ENCODE results near the gene CDH4.
"Not testable (repeated sequence)": the region's sequence is repeated elsewhere in the genome, so short reads cannot be mapped to it uniquely, and the experiment has no call there.

Gene CDH4

DNA sequence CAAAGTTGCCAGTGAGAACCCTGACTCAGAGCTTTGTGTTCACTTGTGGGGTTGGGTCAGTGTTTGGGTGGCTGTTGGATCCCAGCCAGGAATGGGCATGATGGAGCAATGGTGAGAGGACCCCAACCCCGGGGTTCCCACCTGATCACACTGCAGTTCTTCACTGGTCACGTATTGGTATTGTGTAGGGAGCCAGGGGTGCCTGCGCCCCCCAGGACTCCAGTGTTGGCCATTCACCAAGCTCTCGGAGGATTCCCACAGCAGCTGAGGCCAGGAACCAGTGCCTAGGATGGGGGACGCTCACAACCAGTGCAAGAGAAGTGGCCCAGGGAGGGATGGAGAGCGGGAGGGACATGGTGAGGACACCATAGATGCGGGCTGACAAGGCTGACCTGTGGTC is 207.2 kb downstream of the CDH4 start:
- no peak for DNase-seq (ENCODE audit: low spot score)

DNA sequence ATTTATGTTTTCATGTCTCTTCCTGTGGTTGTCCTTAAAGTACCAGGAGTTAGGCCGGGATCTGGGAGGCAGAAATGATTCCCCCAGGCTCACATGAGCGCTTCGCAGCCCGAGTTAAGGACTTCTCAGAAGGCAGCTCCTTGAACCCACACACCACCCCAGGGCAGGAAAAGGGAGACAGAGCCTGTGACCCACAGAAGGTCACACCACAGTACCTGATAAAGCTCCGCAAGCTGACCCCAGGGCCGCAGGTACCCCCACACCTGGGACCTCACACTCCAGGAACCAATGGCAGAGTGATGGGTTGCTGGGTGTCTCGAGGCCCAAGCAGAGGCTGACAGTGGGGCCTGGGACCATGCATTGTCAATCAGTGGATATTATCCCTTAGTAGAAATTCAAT is 207.6 kb downstream of the CDH4 start:
- no peak for DNase-seq (ENCODE audit: low spot score)

DNA sequence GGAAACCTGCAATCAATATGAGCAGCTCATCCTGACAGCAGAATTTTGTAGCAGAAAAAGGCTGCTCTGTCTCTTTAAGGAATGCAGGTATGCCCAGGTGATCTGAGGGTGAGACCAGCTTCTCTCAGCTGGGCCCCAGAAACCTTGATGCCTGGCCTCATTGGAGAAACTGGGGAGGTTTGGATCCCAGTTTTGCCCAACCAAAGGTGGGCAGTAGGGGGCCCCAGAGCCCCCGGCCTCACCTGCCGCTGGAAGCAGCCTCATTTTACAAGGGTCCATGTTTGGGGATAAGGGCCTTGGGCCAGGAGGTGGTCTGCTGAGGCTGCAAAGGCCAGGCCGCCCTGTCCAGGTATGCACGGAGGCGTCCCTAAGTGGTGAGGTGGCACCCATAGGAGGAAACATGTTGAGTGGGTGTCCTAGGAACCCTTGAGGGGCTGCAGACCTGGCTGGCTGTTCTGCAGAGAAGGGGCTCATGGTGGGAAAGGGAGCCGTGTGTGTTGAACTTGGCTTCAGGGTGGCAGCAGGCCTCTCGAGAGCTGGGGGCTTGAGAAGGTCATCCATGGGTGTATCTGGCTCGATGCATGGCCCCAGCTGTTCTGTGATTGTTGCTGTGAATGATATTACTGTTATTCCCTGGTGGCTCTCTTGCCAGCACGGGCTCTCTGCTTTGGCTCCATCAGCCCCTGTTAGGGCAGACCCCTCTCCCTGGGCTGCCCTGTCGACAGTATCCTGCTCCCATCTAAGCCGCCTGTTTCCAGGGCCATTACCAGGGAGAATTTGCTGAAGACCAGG is 208.4 kb downstream of the CDH4 start:
- DNase-seq (ENCODE audit: low spot score): peak; percentile 48

DNA sequence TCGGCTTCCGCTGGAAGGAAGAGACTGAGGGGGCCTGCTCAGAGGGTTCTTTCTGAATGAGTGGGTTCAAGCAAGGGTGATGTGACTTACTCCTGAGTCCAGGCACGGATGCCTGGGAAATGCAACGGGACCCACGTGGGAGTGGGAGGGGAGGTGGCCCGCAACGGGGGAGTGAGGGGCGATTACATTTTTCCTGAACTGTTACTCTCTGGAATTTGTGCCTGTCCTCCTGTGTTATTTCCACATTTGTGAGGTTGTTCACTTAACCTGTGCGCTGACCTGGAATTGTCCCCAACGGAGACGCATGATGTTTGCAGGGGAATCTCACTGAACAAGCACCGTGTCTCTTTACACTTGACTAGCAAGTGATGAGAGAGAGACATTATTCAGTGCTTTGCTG is 209.4 kb downstream of the CDH4 start:
- no peak for DNase-seq (ENCODE audit: low spot score)

DNA sequence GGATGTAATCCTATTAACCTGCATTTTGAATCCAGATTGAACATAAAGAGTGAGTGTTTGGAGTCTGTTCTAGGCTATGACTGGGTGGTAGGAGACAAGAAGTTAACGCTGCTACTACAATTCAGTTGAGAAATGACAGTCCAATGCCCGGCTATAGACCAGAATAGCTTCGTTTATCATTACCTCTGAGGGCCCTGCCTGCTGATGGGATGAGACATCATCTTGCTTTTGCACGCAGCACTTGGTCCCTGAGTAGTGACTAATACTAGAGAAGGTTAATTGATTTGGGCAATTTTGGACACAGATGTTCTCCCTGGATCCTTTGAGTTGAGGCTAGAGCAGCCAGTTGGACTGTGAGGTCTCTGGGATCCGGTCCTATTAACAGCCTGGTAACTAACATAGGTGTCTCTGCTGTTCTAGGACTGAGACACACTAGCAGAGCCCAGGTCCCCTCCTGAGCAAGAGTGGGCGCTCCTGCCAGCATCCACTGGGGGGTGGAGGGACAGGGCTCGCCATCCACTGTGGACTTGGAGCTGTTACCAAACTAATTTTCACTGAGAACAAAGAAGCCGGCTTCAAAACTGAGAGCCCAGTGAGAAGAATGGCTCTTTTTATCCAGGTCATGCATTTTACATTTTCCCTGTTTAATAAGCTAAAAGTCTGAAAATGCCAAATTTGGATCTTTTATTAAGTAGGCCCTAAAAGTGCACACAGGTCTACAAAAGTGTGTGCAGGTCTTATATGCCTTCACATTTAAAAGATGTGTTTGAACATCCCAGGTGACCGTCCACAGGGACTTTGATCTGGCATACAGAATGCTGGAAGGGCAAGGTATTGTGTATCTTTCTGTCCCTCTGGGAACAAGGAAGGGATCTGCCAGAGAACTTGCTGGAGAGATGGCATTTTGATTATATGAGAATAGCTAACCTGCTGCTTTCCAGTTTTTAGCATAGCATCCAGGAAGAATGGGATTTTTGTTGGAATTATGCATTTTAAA is 212.5 kb downstream of the CDH4 start:
- DNase-seq (ENCODE audit: low spot score): no peak

DNA sequence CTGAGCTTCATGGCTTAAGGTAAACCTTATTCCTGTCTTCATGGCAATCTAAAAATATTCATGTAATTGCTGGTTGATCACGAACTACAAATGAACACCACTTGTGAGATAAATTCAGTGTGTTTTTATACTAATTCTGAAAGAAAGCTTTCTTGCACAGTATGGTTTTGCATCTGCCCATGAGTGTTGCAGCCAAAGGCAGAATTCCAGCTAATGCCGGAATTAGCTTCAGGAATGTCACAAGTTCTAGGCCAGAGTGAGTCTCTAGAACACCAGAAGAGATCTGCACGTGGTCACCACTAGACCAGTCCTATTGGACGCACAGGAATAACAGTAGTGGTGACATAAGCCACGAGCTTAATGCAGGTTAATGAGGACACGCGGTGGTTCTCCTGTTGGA is 223.7 kb downstream of the CDH4 start:
- no peak for DNase-seq (ENCODE audit: low spot score)

DNA sequence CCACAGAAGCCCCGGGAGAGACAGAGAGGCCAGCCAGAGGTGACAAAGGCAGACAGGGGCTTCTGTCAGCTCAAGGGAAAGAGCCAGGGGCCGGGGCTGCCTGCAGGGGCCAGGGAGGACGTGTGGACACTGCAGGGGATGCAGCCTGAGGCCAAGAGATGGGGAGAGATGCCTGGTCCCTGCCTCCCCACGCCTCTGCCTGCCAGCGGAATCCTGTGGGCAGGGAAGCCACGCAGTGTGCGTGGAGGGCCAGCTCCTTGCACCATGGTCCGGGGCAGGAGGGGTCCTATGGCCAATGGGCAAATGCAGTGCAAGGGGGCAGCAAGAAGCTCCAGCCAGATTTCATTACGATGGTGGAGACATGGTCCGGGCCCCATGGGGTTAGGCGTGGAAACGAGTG is 224.9 kb downstream of the CDH4 start:
- no peak for DNase-seq (ENCODE audit: low spot score)

DNA sequence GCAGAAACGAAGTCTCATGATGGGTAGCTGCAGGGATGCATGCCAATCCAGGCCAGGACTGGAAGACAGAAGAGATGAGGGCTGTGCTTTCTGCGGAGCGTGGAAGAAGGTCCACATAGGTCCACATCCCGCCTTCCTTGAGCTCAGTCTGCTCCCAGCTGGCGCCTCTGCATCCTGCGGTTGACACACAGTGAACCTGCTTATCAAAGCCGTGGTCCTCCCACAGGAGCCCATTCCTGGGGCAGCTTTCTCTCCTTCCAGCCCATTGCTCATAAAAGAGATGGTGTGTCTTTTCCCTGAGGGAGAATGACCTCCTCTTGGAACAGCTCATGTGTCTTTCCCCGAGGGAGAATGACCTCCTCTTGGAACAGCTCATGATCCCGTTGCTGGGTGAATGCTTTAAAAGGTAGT is 225.4 kb downstream of the CDH4 start:
- no peak for DNase-seq (ENCODE audit: low spot score)

DNA sequence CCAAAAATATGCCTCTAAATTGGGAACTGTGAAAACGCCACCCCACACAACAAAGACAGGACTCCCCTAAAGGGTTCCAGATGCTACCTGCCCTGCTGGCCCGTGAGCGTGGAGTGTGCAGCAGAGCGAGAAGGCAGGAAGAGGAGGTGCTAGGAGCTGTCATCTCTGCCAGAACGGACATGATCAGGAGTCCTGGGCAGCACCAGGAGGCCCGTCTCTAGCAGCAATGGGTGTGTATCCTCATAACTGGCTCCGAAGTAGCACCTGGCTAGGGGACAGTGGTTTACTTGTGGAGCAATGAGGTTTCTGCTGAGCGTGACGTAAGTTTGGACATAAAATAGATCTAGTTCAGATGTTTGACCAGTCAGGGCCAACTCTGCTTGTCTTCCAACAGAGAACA is 226.0 kb downstream of the CDH4 start:
- DNase-seq (ENCODE audit: low spot score): no peak

DNA sequence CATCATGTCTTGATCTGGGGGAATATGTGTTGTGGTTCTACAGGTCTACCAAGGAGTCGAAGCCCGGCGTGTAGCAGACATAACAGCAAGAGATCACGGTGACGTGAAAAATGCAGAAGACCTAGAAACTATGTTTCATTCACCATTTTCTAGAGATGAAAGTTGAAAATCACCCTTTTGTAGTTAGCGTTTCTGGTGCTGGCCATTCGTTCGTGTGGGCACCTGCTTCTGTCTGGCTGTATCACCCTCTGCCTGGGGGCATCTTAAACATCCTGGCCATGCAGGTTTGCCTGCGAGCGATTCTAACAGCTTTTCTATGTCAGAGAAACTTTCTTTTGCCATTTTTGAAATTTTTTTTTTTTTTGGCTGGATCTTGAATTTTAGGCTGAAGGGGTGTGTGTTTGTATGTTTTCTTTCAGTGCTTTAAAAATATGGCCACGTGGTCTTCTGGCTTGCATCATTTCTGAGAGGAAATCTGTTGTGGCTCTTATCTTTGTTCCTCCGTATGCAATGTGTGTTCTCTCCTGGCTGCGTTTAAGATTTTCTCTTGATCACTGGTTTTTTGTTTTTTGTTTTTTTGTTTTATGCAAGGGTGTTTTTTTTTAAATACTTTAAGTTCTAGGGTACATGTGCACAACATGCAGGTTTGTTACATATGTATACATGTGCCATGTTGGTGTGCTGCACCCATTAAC is 226.7 kb downstream of the CDH4 start:
- no peak for DNase-seq (ENCODE audit: low spot score)

DNA sequence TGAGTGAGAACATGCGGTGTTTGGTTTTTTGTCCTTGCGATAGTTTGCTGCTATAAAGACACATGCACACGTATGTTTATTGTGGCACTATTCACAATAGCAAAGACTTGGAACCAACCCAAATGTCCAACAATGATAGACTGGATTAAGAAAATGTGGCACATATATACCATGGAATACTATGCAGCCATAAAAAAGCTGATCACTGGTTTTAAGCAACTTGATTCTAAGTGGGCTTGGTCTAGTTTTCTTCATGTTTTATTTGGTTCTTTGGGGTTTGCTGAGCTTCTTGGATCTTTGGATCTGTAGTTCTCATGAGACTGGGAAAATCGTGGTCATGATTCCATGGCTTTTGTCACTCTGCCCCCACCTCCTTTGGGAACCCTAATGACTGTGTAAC is 227.4 kb downstream of the CDH4 start:
- DNase-seq (ENCODE audit: low spot score): not testable (repeated sequence)

DNA sequence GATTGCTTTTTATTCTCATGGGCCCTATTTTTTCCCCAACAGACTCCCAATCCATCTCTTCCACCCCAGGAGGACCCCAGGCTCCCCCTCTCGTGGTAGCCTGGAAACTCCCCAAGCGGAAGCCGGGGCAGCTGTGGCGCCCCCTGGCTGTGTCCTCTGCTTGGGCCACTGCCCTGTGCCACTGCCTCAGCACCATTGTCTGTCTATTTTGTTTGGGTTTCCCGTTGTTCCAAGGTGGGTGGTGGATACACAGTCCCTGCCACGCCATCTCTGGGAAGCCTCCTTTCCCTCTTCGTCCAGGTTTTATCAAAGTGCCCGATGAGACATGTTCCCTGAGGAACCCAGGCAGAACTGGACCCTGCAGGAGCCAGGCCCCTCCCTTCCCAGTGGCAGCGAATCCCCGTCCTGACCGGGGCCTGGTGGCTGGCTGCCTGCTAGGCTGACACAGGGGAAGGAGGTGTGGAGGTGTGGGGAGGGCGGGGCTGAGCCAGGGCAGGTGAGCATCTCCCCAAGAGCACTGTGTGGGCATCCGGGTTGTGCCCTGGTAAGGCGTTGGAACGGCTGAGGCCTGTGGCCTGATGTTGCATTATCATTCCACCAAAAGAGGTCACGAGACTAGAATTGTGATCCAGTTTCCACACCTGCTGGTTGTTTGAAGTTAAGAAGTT is 228.2 kb downstream of the CDH4 start:
- DNase-seq (ENCODE audit: low spot score): peak; percentile 52

DNA sequence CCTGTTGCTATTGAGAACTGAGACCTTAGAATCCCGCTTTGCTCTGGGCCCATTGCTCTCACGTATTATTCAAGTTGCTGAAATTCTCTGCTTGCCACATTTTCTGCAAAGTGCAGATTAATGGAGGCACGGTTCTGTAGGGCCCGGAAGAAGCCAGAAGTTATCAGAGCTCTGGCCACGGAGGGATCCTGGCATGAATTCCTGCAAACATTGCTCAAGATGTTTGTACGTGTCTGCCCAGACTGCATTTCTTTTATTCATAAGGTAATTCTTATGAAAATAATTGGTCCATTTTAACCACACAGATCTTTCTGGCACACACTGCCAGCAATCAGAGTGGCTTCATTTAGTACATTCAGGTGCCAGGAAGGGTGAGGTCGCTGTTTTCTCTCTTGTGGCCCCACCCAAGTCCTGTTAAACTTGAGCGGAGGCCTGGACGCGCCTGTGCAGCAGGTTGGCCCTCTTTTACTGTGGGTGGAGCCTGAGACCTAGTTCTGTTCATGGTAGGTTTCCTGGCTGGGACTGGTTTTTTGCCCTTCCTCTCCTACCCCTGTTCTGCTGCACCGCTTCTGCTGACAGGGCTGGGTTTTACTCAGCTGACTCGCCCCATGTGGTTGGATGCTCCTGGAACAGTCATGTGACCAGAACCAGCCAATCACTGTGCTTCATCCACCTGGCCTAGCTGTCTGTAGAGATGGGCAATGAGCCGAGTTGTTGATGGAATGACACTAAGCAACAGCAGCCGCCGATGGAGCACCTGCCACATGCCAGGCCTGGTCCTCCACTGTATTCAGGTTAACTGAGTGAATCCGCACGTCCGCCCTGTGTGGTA is 230.2 kb downstream of the CDH4 start:
- no peak for DNase-seq (ENCODE audit: low spot score)

DNA sequence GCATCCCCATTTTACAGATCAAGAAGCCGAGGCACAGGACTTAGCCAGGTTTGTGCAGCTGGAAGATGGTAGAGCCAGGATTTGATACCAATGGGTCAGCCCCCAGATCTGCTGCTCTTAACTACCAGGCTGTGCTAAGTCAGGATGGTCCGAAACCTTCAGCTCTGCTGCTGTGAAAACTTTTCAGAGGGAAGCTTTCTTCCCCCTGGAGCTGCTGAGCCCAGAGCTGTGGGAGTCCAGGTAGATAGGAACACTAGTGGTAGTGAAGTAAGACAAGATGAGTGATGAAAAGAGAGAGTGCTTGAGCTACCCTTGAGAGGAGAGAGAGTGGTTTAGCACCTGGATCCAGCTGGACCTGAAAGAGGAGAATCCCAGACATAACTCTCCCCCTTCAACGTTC is 230.8 kb downstream of the CDH4 start:
- no peak for DNase-seq (ENCODE audit: low spot score)

DNA sequence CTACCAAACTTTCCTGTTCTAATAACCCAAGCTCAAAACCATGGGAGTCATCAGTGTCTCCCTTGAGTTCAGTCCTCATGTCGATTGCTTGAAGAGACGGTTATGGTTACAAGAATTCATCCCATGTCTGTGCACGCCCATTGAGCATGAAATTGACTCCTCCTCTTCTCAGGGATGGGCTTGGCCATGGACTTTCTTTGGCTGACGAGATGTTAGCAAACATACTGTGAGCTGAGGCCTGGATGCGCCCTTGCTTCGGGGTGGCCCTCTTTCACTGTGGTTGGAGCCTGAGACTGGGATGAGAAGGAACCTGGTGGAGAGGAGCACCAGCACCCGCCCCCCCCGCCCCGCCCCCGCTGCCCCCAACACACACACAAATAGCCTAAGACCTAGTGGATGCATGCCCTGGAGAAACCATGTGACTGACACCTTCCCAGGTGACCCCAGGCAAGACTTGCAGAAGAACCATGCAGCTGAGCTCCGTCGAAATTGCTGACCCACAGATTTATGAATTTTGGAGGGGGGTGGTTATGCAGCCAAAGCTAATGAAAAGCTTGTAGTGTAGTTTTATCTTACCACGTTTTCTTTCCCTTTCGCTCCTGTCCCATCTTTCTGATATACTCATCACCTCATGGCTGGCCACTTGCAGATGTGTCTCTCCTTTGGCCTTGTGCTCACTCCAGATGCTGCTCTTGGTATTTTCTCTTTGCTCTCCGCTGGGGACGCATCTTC is 231.4 kb downstream of the CDH4 start:
- DNase-seq (ENCODE audit: low spot score): no peak

DNA sequence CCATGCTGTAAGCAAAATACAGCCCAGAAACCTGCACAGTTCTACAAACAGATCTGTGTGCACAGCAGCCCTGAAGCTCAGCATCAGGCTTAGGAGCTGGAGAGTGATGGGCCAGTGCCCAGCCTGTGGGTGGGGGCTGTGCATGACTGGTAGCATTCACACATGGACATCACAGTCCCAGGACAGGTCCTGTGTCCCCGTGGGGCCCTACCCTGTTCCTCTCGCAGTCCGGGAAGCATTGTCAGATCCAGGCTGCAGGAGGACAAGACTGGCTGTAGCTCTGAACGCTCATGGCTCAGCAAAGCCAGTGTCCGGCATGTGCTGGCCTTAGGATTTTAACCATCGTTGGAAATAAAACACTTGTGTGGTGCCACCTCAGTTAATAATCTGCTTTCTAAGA is 234.1 kb downstream of the CDH4 start:
- DNase-seq (ENCODE audit: low spot score): no peak

DNA sequence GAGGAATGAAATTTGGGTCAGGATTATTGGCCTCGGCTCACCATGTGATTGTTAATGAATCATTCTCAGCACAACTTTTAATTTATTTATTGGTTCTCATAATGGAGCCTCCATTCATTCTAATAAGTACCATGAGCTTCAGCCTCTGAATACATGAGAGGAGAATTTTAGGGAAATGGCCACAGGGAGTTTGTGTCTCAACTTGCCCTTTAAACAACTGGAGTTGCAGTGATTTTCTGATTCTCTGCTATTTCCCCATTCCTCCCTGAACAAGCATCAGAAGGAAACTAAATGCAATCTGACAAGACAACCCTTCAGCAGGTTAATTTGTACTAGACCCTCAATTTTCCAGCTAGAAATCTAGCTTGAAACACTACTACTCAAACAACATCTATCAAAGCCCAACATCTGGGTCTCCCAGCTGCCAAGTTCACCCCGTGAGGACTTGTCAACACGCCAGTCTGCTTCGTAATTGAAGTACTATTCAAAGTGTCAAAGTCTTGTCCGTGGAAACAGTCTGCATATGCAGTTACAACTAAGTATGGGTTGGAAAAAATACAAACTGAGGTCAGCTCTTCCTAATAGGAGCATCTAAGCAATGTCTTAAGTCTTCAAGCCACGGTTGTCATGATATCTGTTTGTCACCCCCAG is 235.4 kb downstream of the CDH4 start:
- no peak for DNase-seq (ENCODE audit: low spot score)

DNA sequence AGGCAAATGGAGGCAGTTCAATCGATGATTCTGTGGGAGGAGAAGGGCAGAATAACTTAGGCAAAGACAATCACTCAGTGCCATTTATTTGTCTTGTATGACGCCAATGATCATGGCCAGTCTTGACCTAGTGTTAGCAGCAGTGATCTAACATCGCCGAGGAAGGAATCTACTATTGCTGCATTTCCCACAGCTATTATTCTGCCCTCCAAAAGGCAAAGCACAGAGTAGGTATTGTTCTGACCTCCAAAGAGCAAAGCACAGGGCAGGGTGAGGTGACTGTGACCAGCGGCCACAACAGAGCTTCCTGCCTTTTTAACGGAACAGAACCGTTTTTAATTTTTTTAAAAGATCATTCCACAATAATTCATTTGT is 235.9 kb downstream of the CDH4 start:
- no peak for DNase-seq (ENCODE audit: low spot score)

DNA sequence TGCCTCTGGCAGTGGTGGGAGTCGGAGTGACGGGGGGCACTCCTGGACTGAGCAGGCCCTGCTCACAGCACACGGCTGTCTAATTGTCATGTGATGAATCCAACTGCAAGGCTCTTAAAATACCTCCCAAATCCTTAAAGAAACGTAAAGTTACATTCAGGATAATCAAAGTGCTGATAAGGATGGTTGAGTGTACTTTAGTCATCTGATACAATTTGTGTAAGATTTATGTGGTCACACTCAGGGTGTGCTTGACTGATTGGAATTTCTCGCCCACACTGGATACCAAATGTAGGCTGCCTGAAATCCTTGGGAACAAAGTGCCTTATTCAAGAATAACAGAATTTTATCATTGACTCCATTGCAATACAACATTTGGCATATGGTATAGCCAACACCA is 238.7 kb downstream of the CDH4 start:
- no peak for DNase-seq (ENCODE audit: low spot score)

DNA sequence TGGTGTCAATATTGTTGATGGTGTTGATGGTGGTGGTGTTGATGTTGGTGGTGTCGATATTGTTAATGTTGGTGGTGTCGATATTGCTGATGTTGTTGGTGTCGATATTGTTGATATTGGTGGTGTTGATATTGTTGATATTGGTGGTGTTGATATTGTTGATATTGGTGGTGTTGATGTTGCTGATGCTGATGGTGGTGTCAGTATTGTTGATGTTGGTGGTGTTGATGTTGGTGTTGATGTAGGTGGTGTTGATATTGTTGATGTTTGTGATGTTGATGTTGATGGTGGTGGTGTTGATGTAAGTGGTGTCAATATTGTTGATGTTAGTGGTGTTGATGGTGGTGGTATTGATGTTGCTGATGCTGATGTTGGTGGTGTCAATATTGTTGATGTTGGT is 240.0 kb downstream of the CDH4 start:
- no peak for DNase-seq (ENCODE audit: low spot score)

Measured in iPS-NIHi11 (cell line).